ENCODE data around the gene RCBTB2. TPM values are rescaled to one million over a fixed set of nuclear protein-coding genes. Genes with fewer than 3 reads are reported as not detected.

The RCBTB2 gene
- polyA plus RNA-seq, 3 donors = 55.5 to 100 (median 64.4) TPM

GRCh38 chr13:48571126-48571913, 38.4 kb upstream of the RCBTB2 start:
- H3K4me1 ChIP-seq (ENCODE audit: control insufficient read depth in 1 of 2, insufficient read depth in 2 of 2, low read length in 2 of 2) = peaks cover 98 to 100% of the 10 kb centered on the region in 2 donors
- H4K20me1 ChIP-seq (ENCODE audit: insufficient read depth, low read length) = no peaks in the 10 kb centered on the region
- no peaks in the 10 kb centered on the region for H3K9me3 ChIP-seq (replicated peaks in 1 of 2; ENCODE audit: control insufficient read depth in 1 of 2, insufficient read depth in 1 of 2, low read length in 2 of 2)
- peak in 1 of 3 donors; percentile 19 for DNase-seq
- no peaks in the 10 kb centered on the region for H3K79me2 ChIP-seq (ENCODE audit: insufficient read depth, low read length)
- H3K9me3 Mint-ChIP-seq = peaks cover 0 to 5% (median 0%) of the 10 kb centered on the region in 7 donors
- peak overlapping the region; percentile 47 for H2AFZ ChIP-seq (ENCODE audit: insufficient read depth, low read depth, low read length, poor library complexity, severe bottlenecking)
- no CpG with 5 or more reads among the region's 9 CpGs for WGBS (ENCODE audit: insufficient coverage)
- H3K36me3 ChIP-seq (replicated peaks in 1 of 2; ENCODE audit: control insufficient read depth in 1 of 2, insufficient read depth in 2 of 2, low read length in 2 of 2) = no peaks in the 10 kb centered on the region
- no peak for TF ChIP-seq CTCF (IDR thresholded peaks at IDR 0.05)
- peaks cover 92% of the 10 kb centered on the region for H3K4me1 Mint-ChIP-seq
- H3K27me3 ChIP-seq (ENCODE audit: control insufficient read depth in 2 of 2, insufficient read depth in 2 of 2, low read length in 2 of 2) = no peaks in the 10 kb centered on the region
- H3K27ac ChIP-seq (ENCODE audit: low read depth in 1 of 2, low read length in 2 of 2) = peak overlapping the region; percentile 89 to 96
- H3K4me3 Mint-ChIP-seq = no peak overlapping the region
- peak overlapping the region; percentile 54 to 100 (median 96) for H3K27ac Mint-ChIP-seq
- peak overlapping the region in 1 of 3 experiments; percentile 38 for H3K4me3 ChIP-seq (replicated peaks in 1 of 3; ENCODE audit: low read depth in 2 of 3, low read length in 3 of 3)
- intact Hi-C loops (cut with micrococcal nuclease) = loop anchor here (5.0 to 10.0 kb wide), 3 partner anchors 79 to 427 kb away; no protein-coding TSS in a partner anchor
- no peak overlapping the region for H3K9ac ChIP-seq (ENCODE audit: insufficient read depth, low read length, poor library complexity, severe bottlenecking)
- peaks cover 4 to 10% of the 10 kb centered on the region in 2 donors for H3K36me3 Mint-ChIP-seq
- H3K4me2 ChIP-seq (replicated peaks; ENCODE audit: extremely low read depth, low read length, poor library complexity, severe bottlenecking) = peak overlapping the region; percentile 29
- H3K27me3 Mint-ChIP-seq (ENCODE audit: low read depth in 3 of 3) = no peaks in the 10 kb centered on the region

GRCh38 chr13:48570216-48570828, 37.4 kb upstream of the RCBTB2 start:
- Mint-ChIP-seq H3K27me3 (ENCODE audit: low read depth in 3 of 3) (no peaks in the 10 kb centered on the region), H3K4me3 (peak overlapping the region in 1 of 2 donors; percentile 57), H3K36me3 (peaks cover 10% of the 10 kb centered on the region in 2 donors), H3K4me1 (peaks cover 88% of the 10 kb centered on the region), H3K9me3 (peaks cover 0 to 5% (median 0%) of the 10 kb centered on the region in 7 donors), H3K27ac (peak overlapping the region; percentile 96 to 100 (median 98))
- Histone ChIP-seq H3K4me1 (ENCODE audit: control insufficient read depth in 1 of 2, insufficient read depth in 2 of 2, low read length in 2 of 2) (peaks cover 94 to 100% of the 10 kb centered on the region in 2 donors), H3K27ac (ENCODE audit: low read depth in 1 of 2, low read length in 2 of 2) (peak overlapping the region; percentile 89 to 96), H3K36me3 (replicated peaks in 1 of 2; ENCODE audit: control insufficient read depth in 1 of 2, insufficient read depth in 2 of 2, low read length in 2 of 2) (no peaks in the 10 kb centered on the region), H4K20me1 (ENCODE audit: insufficient read depth, low read length) (no peaks in the 10 kb centered on the region), H3K79me2 (ENCODE audit: insufficient read depth, low read length) (no peaks in the 10 kb centered on the region), H3K9me3 (replicated peaks in 1 of 2; ENCODE audit: control insufficient read depth in 1 of 2, insufficient read depth in 1 of 2, low read length in 2 of 2) (no peaks in the 10 kb centered on the region), H3K27me3 (ENCODE audit: control insufficient read depth in 2 of 2, insufficient read depth in 2 of 2, low read length in 2 of 2) (no peaks in the 10 kb centered on the region), H3K4me3 (replicated peaks in 1 of 3; ENCODE audit: low read depth in 2 of 3, low read length in 3 of 3) (peak overlapping the region in 1 of 3 experiments; percentile 46), H3K4me2 (replicated peaks; ENCODE audit: extremely low read depth, low read length, poor library complexity, severe bottlenecking) (peak overlapping the region; percentile 27), H2AFZ (ENCODE audit: insufficient read depth, low read depth, low read length, poor library complexity, severe bottlenecking) (peak overlapping the region; percentile 37), H3K9ac (ENCODE audit: insufficient read depth, low read length, poor library complexity, severe bottlenecking) (no peak overlapping the region)
- intact Hi-C loops (cut with micrococcal nuclease) = loop anchor here (5.0 to 10.0 kb wide), 3 partner anchors 78 to 426 kb away; no protein-coding TSS in a partner anchor
- no peak for TF ChIP-seq CTCF (IDR thresholded peaks at IDR 0.05)
- WGBS (ENCODE audit: insufficient coverage) = 86% methylated on average over 4 of the region's 8 CpGs
- peak; percentile 73 to 88 (median 86) for DNase-seq
